Measurements from ENCODE around the gene TMEM235.

The TMEM235 gene

GRCh38 chr17:78230996-78231935 lies at the start of gene TMEM235:
TSS of gene TMEM235 (plus strand) at chr17:78231631. CDS start at chr17:78232024, 393 bp downstream.
- Histone ChIP-seq H3K9me3 (ENCODE audit: control insufficient read depth in 1 of 2, low read length in 2 of 2) (no peaks in the 10 kb centered on the region), H3K36me3 (ENCODE audit: control insufficient read depth in 1 of 2, insufficient read depth in 2 of 2, low read length in 2 of 2) (no peaks in the 10 kb centered on the region), H3K9ac (ENCODE audit: low read depth in 1 of 2, low read length in 2 of 2) (no peak within 1 kb of the TSS), H3K4me1 (ENCODE audit: control insufficient read depth in 1 of 2, insufficient read depth in 2 of 2, low read length in 2 of 2) (peaks cover 0 to 6% of the 10 kb centered on the region in 2 donors), H3K27ac (ENCODE audit: low read depth, low read length) (no peak within 1 kb of the TSS), H3K27me3 (ENCODE audit: control insufficient read depth in 1 of 2, insufficient read depth in 2 of 2, low read length in 2 of 2) (peaks cover 33 to 34% of the 10 kb centered on the region in 2 donors), H3K4me3 (ENCODE audit: low read depth in 1 of 2, low read length in 2 of 2) (no peak within 1 kb of the TSS)

DNA sequence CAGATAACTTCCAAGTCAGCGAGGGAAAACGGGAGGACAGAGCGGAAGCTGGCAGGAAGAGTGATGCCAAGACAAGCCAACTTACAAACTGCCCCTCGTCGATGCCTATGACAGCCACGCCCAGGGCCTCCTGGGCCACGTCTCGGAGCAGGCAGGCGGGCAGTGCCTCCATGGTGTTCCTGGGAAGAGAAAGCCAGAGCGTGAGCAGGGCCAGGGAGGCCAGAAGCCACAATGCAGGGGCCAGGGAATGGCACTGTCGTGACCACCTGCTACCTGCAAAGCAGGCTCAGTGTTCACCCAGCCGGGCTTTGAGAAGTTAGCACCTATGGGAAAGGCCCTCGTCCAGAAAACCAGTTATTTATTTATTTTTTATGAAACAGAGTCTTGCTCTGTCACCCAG lies 48.9 kb upstream of the TMEM235 start:
- H3K27ac ChIP-seq (ENCODE audit: low read depth, low read length): no peak overlapping the region
- peaks cover 14 to 29% of the 10 kb centered on the region in 2 donors for H3K4me1 ChIP-seq (ENCODE audit: control insufficient read depth in 1 of 2, insufficient read depth in 2 of 2, low read length in 2 of 2)
- no peak overlapping the region for H3K9ac ChIP-seq (ENCODE audit: low read depth in 1 of 2, low read length in 2 of 2)
- H3K9me3 ChIP-seq (ENCODE audit: control insufficient read depth in 1 of 2, low read length in 2 of 2): no peaks in the 10 kb centered on the region
- H3K27me3 ChIP-seq (ENCODE audit: control insufficient read depth in 1 of 2, insufficient read depth in 2 of 2, low read length in 2 of 2): no peaks in the 10 kb centered on the region
- no peak overlapping the region for H3K4me3 ChIP-seq (ENCODE audit: low read depth in 1 of 2, low read length in 2 of 2)
- H3K36me3 ChIP-seq (ENCODE audit: control insufficient read depth in 1 of 2, insufficient read depth in 2 of 2, low read length in 2 of 2): peaks cover 0 to 3% of the 10 kb centered on the region in 2 donors

GRCh38 chr17:78183916-78184315 lies 47.5 kb upstream of the TMEM235 start:
- H3K9me3 ChIP-seq (ENCODE audit: control insufficient read depth in 1 of 2, low read length in 2 of 2): no peaks in the 10 kb centered on the region
- H3K36me3 ChIP-seq (ENCODE audit: control insufficient read depth in 1 of 2, insufficient read depth in 2 of 2, low read length in 2 of 2): peaks cover 0 to 3% of the 10 kb centered on the region in 2 donors
- H3K27me3 ChIP-seq (ENCODE audit: control insufficient read depth in 1 of 2, insufficient read depth in 2 of 2, low read length in 2 of 2): no peaks in the 10 kb centered on the region
- no peak overlapping the region for H3K4me3 ChIP-seq (ENCODE audit: low read depth in 1 of 2, low read length in 2 of 2)
- no peak overlapping the region for H3K27ac ChIP-seq (ENCODE audit: low read depth, low read length)
- H3K4me1 ChIP-seq (ENCODE audit: control insufficient read depth in 1 of 2, insufficient read depth in 2 of 2, low read length in 2 of 2): peaks cover 14 to 32% of the 10 kb centered on the region in 2 donors
- H3K9ac ChIP-seq (ENCODE audit: low read depth in 1 of 2, low read length in 2 of 2): no peak overlapping the region

DNA sequence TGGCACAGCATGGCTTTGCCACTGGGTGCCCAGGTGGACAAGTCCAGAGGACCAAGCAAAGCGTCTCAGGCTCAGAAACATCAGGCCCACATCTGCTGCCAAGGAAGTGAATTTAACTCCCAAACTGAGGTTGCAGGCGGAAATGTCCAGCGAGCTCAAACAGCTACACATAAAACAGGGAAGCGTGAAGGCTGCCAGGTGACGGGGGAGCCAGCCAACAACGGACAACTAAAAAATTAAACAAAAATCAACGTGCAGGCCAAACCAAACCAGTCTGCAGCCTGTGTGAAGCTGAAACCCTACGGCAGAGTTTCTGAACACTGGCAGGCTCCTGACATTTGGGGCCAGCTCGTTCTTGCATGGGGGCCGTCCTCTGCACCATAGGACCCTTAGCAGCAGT lies 47.1 kb upstream of the TMEM235 start:
- Histone ChIP-seq H3K36me3 (ENCODE audit: control insufficient read depth in 1 of 2, insufficient read depth in 2 of 2, low read length in 2 of 2) (peaks cover 0 to 3% of the 10 kb centered on the region in 2 donors), H3K27me3 (ENCODE audit: control insufficient read depth in 1 of 2, insufficient read depth in 2 of 2, low read length in 2 of 2) (no peaks in the 10 kb centered on the region), H3K27ac (ENCODE audit: low read depth, low read length) (no peak overlapping the region), H3K9ac (ENCODE audit: low read depth in 1 of 2, low read length in 2 of 2) (no peak overlapping the region), H3K9me3 (ENCODE audit: control insufficient read depth in 1 of 2, low read length in 2 of 2) (no peaks in the 10 kb centered on the region), H3K4me1 (ENCODE audit: control insufficient read depth in 1 of 2, insufficient read depth in 2 of 2, low read length in 2 of 2) (peaks cover 14 to 32% of the 10 kb centered on the region in 2 donors), H3K4me3 (ENCODE audit: low read depth in 1 of 2, low read length in 2 of 2) (no peak overlapping the region)

- Histone ChIP-seq H3K4me1 (ENCODE audit: control insufficient read depth in 1 of 2, insufficient read depth in 2 of 2, low read length in 2 of 2) (peaks cover 14 to 32% of the 10 kb centered on the region in 2 donors), H3K9ac (ENCODE audit: low read depth in 1 of 2, low read length in 2 of 2) (no peak overlapping the region), H3K9me3 (ENCODE audit: control insufficient read depth in 1 of 2, low read length in 2 of 2) (no peaks in the 10 kb centered on the region), H3K27me3 (ENCODE audit: control insufficient read depth in 1 of 2, insufficient read depth in 2 of 2, low read length in 2 of 2) (no peaks in the 10 kb centered on the region), H3K27ac (ENCODE audit: low read depth, low read length) (peak overlapping the region; percentile 18), H3K4me3 (ENCODE audit: low read depth in 1 of 2, low read length in 2 of 2) (no peak overlapping the region), H3K36me3 (ENCODE audit: control insufficient read depth in 1 of 2, insufficient read depth in 2 of 2, low read length in 2 of 2) (peaks cover 0 to 3% of the 10 kb centered on the region in 2 donors)
These were observed 46.6 kb upstream of the TMEM235 start for GRCh38 chr17:78184868-78185267.

- Histone ChIP-seq H3K4me1 (ENCODE audit: control insufficient read depth in 1 of 2, insufficient read depth in 2 of 2, low read length in 2 of 2) (peaks cover 5 to 29% of the 10 kb centered on the region in 2 donors), H3K36me3 (ENCODE audit: control insufficient read depth in 1 of 2, insufficient read depth in 2 of 2, low read length in 2 of 2) (peaks cover 0 to 5% of the 10 kb centered on the region in 2 donors), H3K9ac (ENCODE audit: low read depth in 1 of 2, low read length in 2 of 2) (peak overlapping the region; percentile 2 to 39), H3K4me3 (ENCODE audit: low read depth in 1 of 2, low read length in 2 of 2) (peak overlapping the region; percentile 24 to 53), H3K27me3 (ENCODE audit: control insufficient read depth in 1 of 2, insufficient read depth in 2 of 2, low read length in 2 of 2) (no peaks in the 10 kb centered on the region), H3K27ac (ENCODE audit: low read depth, low read length) (no peak overlapping the region), H3K9me3 (ENCODE audit: control insufficient read depth in 1 of 2, low read length in 2 of 2) (no peaks in the 10 kb centered on the region)
These were observed 45.3 kb upstream of the TMEM235 start for GRCh38 chr17:78185981-78186691.

GRCh38 chr17:78186692-78187595 lies 44.5 kb upstream of the TMEM235 start, which contains the start of the genes AFMID and TK1:
TSS of gene AFMID (plus strand) at chr17:78187362. CDS start at chr17:78187371, 9 bp downstream.
TSS of gene TK1 (minus strand) at chr17:78187052. CDS start at chr17:78186994, 58 bp downstream.
- Histone ChIP-seq H3K4me1 (ENCODE audit: control insufficient read depth in 1 of 2, insufficient read depth in 2 of 2, low read length in 2 of 2) (peaks cover 5 to 29% of the 10 kb centered on the region in 2 donors), H3K9ac (ENCODE audit: low read depth in 1 of 2, low read length in 2 of 2) (peak within 1 kb of the TSS; percentile 51 to 77), H3K27ac (ENCODE audit: low read depth, low read length) (peak within 1 kb of the TSS; percentile 83)

GRCh38 chr17:78196716-78197115 lies 34.7 kb upstream of the TMEM235 start:
- H3K27ac ChIP-seq (ENCODE audit: low read depth, low read length): no peak overlapping the region
- H3K27me3 ChIP-seq (ENCODE audit: control insufficient read depth in 1 of 2, insufficient read depth in 2 of 2, low read length in 2 of 2): no peaks in the 10 kb centered on the region
- no peaks in the 10 kb centered on the region for H3K9me3 ChIP-seq (ENCODE audit: control insufficient read depth in 1 of 2, low read length in 2 of 2)
- peaks cover 6 to 21% of the 10 kb centered on the region in 2 donors for H3K36me3 ChIP-seq (ENCODE audit: control insufficient read depth in 1 of 2, insufficient read depth in 2 of 2, low read length in 2 of 2)
- H3K9ac ChIP-seq (ENCODE audit: low read depth in 1 of 2, low read length in 2 of 2): no peak overlapping the region
- peaks cover 0 to 4% of the 10 kb centered on the region in 2 donors for H3K4me1 ChIP-seq (ENCODE audit: control insufficient read depth in 1 of 2, insufficient read depth in 2 of 2, low read length in 2 of 2)
- no peak overlapping the region for H3K4me3 ChIP-seq (ENCODE audit: low read depth in 1 of 2, low read length in 2 of 2)

More at GRCh38 chr17:78186692-78187595, 44.5 kb upstream of the TMEM235 start, which contains the start of the genes AFMID and TK1:
- H3K36me3 ChIP-seq (ENCODE audit: control insufficient read depth in 1 of 2, insufficient read depth in 2 of 2, low read length in 2 of 2): peaks cover 0 to 5% of the 10 kb centered on the region in 2 donors
- H3K9me3 ChIP-seq (ENCODE audit: control insufficient read depth in 1 of 2, low read length in 2 of 2): no peaks in the 10 kb centered on the region
- H3K4me3 ChIP-seq (ENCODE audit: low read depth in 1 of 2, low read length in 2 of 2): peak within 1 kb of the TSS; percentile 76 to 84
- no peaks in the 10 kb centered on the region for H3K27me3 ChIP-seq (ENCODE audit: control insufficient read depth in 1 of 2, insufficient read depth in 2 of 2, low read length in 2 of 2)

DNA sequence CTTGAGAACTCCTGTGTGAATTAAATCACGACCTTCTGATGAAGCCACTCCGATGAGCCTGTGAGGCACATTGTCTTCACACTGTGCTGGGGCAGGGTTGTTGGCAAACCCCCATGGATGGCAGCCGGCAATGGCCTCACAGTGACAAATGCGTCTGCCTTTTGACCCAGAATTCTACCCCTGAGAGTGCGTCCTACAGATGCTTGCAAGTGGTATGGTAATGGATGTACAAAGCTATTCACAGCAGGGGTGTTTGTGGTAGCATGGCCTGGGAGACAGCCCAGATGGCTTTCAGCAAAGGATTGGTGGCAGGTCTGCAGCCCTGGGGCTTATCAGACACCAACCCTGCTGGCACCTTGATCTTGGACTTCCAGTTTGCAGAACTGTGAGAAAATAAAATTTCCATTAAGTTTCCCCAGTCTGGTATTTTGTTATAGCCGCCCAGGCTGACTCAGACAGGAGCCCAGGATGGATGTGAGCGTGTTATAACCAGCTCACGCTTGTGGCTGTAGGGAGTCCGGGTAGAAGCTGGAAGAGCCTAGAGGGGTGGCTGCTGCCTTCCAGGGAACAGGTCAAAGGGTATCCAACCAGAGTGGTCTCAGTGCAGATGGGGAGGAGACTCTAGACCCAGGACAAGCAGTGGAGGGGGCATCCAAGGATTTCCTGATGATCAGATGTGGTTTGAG lies 34.1 kb upstream of the TMEM235 start:
- no peak overlapping the region for H3K27ac ChIP-seq (ENCODE audit: low read depth, low read length)
- peaks cover 0 to 4% of the 10 kb centered on the region in 2 donors for H3K4me1 ChIP-seq (ENCODE audit: control insufficient read depth in 1 of 2, insufficient read depth in 2 of 2, low read length in 2 of 2)
- no peak overlapping the region for H3K9ac ChIP-seq (ENCODE audit: low read depth in 1 of 2, low read length in 2 of 2)
- H3K27me3 ChIP-seq (ENCODE audit: control insufficient read depth in 1 of 2, insufficient read depth in 2 of 2, low read length in 2 of 2): no peaks in the 10 kb centered on the region
- H3K4me3 ChIP-seq (ENCODE audit: low read depth in 1 of 2, low read length in 2 of 2): no peak overlapping the region
- H3K36me3 ChIP-seq (ENCODE audit: control insufficient read depth in 1 of 2, insufficient read depth in 2 of 2, low read length in 2 of 2): peaks cover 6 to 21% of the 10 kb centered on the region in 2 donors
- no peaks in the 10 kb centered on the region for H3K9me3 ChIP-seq (ENCODE audit: control insufficient read depth in 1 of 2, low read length in 2 of 2)

Measured in duodenal mucosa (tissue), 2 donors.